Left ventricle myocardium superior (tissue), 1 donor: Measurements from ENCODE around the gene SIK3. TPM values are rescaled to one million over a fixed set of nuclear protein-coding genes. Genes with fewer than 3 reads are reported as not detected.
"Not testable (repeated sequence)": the region's sequence is repeated elsewhere in the genome, so short reads cannot be mapped to it uniquely, and the experiment has no call there.

Experiments
- ATAC-seq: fragments of 200-7000 bp; cut with Tn5 transposase; one replicate; pipeline ENCODE4 v1.9.1; 2020; ENCODE audit warnings: mild to moderate bottlenecking, moderate library complexity
- DNase-seq: peaks from one replicate; pipeline ENCODE4 v3.0.0-alpha.2; 2020
- intact Hi-C: fragments of 100-400 bp; cut with micrococcal nuclease; formaldehyde crosslinking; loops from one replicate; pipeline ENCODE4 v1.11.0; 2022
- total RNA-seq: library from RNA; stranded (reverse); fragmentation: NEBNext Ultra II Directional; extraction: Animal tissue kit (Norgen Biotek cat#: 25700); gene quantifications from one replicate; pipeline ENCODE4 v1.2.1, GENCODE V29; 2021
- donor health status: DM: no; HTN: yes; CAD: no; lungs with severe emphysema.

The SIK3 gene
- total RNA-seq, 1 donor from 2014 or later, result 31.9 TPM

DNA sequence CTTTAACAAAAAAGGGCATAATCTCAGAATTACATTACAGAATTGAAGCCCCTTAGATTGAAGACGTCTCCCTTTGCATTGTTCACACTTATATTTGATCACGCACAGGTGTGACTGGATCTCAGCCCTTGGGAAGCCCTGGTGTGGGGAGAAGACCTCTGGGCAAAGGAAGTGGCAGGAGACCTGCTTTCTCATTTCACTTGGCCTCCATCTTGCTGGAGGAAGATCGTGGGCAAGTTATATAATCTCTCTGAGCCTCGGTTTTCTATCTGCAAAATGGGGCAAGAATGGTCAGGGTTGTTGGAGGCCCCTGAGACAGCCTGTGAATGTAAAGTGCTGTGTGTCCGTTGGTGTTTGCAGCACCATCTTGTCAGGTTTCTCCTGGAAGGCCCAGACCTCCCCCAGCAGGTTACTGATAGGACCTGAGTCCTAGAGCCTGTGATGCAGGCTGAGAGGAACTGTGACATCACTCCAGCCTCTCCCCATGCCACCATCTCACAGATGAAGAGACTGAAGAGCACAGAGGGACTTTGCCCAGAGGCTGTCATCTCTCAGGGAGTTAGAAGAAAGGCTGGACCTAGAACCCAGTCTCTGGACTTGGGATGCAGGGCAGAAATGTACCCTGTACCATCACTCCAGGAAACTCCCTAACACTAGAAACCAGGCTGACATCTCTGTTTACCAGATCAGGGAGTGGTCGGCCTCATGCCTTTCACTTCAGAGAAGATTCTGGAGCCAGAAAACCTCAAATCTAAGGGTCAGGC lies 259.7 kb downstream of the SIK3 start:
- ATAC-seq (no peak), DNase-seq (no peak)
- intact Hi-C loops, result no loop called here

DNA sequence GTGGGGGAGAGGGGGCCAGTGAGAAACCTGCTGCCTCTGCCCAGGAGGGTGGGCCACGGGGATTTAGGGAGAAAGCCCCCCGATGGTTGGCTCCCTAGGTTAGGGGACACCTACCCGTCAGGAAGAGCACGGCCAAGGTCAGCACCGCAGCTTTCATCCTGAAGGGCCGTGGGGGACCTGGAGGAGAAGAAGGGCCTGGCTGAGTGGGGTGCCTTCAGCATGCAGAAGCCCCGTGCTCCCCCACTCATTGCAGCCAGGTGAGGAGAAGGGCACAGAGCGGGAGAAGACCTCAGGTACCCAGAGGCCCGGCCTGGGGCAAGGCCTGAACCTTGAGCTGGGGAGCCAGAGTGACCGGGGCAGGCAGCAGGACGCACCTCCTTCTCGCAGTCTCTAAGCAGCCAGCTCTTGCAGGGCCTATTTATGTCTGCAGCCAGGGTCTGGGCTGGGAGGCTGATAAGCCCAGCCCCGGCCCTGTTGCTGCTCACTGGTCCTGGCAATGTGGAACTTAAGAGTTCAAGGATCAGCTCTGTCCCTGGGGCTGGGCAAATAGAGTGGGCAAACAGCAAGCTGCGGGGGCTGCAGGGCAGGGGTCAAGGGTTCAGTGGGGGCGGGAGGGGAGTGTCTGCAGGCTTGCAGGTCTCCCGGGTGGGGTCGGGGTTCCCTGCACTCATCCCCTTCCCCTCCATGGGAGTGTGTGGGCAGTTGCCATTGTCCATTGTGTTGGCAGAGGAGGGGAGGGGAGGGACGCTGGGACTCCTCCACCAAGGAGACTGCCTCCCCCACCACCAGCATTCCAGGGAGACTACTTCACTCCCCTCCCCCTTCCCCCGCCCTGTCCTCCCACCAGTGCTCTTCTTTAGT lies 260.8 kb downstream of the SIK3 start, which contains the start of gene APOA1:
APOA1 (minus strand) TSS at position 392 of the 861 bp plus-strand sequence; CDS start at position 157, 235 bp downstream.
- ATAC-seq, result peak; percentile 27
- intact Hi-C loops, result no loop called here
- DNase-seq, result no peak

DNA sequence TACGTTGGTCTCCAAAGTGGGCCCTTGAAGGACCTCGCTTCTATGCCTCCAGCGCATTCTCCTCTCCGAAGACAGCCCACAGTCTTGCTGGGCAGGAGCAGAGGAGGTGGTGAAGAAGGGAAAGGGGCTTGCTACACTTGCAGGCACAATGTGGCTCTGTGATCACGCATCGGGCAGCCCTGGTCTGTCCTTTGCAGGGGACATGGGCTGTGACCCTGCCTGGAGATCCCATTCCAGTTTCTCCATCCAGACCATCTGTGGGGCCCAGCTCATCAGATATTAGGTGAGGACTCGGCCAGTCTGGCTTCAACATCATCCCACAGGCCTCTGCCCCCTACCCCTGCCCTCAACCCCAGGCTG lies 261.6 kb downstream of the SIK3 start:
- DNase-seq (no peak), ATAC-seq (no peak)
- intact Hi-C loops, result no loop called here

DNA sequence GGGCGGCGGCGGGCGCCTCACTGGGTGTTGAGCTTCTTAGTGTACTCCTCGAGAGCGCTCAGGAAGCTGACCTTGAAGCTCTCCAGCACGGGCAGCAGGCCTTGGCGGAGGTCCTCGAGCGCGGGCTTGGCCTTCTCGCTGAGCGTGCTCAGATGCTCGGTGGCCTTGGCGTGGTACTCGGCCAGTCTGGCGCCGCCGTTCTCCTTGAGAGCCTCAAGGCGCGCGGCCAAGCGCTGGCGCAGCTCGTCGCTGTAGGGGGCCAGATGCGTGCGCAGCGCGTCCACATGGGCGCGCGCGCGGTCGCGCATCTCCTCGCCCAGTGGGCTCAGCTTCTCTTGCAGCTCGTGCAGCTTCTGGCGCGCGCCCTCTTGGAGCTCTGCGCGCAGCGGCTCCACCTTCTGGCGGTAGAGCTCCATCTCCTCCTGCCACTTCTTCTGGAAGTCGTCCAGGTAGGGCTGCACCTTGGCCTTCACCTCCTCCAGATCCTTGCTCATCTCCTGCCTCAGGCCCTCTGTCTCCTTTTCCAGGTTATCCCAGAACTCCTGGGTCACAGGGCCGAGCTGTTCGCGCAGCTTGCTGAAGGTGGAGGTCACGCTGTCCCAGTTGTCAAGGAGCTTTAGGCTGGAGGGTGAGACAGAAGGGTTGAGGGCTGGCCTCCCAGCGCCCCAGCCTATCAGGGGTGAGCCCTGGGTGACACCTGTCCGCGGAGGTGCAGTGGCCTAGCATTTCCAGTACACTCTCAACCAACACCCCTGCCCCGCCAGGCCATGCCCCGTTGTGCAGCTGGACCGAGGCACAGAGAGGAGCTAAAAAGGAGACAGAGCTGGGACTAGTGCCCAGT lies 262.2 kb downstream of the SIK3 start:
- peak; percentile 95 for DNase-seq
- intact Hi-C loops, result loop anchor here (2.0 kb wide), 1 partner anchor 47 kb away; the partner anchor contains the start of gene ZPR1
- ATAC-seq, result peak; percentile 87

DNA sequence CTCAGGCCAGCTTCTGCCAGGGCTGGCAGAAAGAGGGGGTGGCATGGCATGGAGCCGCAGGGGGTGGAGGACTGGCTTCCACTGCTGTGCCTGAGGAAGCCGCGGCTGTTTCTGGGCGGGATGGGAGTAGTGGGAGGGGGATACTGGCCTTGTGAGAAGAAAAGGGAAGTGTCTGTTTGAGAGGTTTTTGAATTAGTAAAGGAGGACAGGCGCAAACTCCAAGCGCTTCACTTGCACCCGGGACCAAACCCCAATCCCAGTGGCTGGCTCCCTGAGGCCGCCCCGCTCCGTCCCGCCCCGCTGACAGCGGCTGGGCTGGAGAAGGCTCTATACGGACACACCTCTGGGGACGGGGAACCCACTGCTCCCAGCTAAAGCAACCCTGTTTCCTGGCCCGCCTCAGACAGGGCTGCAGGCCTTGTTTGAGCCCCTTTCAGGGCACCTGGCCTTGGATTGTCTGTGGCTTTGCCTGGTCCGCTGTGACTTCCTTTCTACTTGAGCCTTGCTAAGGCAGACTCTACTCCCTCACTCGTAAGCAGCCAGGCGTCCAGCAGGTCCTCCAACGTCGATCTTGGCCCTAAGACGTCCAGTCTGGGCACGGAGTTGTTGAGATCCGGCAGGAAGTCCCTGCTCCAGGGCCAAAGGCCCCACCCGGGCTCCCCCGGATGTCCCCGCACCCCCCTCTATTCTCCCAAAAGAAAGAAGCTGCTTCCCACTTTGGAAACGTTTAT lies 263.0 kb downstream of the SIK3 start:
- ATAC-seq (peak; percentile 46), DNase-seq (peak; percentile 45)
- intact Hi-C loops, result loop anchor here (2.0 kb wide), 1 partner anchor 46 kb away; the partner anchor contains the start of gene ZPR1

DNA sequence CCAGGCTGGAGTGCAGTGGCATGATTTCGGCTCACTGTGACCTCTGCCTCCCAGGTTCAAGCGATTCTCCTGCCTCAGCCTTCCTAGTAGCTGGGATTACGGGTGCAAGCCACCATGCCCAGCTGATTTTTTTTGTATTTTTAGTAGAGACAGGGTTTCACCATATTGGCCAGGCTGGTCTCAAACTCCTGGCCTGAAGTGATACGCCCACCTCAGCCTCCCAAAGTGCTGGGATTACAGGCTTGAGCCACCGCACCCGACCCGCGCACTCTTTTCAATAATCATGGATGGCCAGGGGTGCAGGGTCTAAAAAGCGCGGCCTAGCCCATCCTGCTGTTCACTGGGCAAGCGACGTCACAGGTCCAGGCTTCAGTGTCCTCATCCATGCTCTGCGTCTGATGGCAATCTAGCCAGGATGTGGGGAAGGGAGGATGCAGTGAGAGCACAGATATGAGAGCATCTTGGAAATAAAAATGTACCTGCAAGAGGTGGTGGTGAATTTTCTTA lies 263.6 kb downstream of the SIK3 start:
- intact Hi-C loops, result loop anchor here (2.0 kb wide), 1 partner anchor 46 kb away; the partner anchor contains the start of gene ZPR1
- not testable (repeated sequence) for DNase-seq, ATAC-seq

DNA sequence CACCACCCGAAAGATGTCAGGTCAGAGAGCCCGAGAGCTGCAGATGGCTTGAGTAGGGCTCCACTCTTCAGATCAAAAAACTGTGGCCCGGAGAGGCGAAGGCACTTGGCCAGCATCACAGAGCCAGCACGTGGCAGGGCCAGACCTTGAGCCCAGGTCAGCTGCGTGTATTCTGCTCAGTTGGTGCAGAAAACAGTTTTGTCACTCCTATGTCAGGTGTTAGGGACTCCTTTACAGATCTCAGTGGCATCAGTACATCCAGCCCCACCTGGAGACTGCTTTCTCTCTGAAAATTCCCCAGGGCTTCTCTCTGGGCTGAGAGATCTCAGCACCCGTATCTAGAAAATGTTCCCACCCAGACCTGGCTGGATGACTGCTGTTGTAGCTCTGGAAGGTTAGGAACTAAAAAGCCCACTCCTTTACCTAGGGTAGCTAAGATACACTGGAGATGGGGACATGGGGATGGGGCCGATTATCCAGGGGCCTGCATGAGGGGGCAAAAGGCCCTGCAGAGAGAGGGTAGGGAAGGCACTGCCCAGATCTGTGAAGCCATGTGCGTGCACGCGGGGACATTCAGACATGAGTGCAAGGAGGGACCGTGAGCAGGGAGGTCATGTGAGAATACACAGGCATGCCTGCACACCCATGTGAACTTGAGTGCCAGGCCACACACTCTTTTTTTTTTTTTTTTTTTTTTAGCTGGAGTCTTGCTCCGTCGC lies 264.3 kb downstream of the SIK3 start:
- DNase-seq, result no peak
- intact Hi-C loops, result loop anchor here (2.0 kb wide), 1 partner anchor 45 kb away; the partner anchor contains the start of gene ZPR1
- no peak for ATAC-seq

DNA sequence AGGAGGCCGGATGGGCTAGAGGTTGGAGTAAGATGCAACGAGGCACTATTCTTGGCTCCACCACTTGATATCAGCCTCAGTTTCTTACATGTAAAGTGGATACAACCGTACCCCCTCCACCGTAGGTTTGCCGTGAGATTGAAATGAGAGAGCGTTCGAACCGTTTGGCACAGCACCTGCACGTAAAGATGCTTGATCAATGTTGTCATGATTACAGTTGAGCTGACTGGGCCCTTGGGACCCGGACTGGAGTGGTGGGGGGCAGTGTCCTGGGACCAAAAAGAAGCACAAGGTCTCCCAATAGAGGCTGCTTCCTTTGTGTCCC lies 264.8 kb downstream of the SIK3 start:
- ATAC-seq (no peak), DNase-seq (no peak)
- intact Hi-C loops, result no loop called here

DNA sequence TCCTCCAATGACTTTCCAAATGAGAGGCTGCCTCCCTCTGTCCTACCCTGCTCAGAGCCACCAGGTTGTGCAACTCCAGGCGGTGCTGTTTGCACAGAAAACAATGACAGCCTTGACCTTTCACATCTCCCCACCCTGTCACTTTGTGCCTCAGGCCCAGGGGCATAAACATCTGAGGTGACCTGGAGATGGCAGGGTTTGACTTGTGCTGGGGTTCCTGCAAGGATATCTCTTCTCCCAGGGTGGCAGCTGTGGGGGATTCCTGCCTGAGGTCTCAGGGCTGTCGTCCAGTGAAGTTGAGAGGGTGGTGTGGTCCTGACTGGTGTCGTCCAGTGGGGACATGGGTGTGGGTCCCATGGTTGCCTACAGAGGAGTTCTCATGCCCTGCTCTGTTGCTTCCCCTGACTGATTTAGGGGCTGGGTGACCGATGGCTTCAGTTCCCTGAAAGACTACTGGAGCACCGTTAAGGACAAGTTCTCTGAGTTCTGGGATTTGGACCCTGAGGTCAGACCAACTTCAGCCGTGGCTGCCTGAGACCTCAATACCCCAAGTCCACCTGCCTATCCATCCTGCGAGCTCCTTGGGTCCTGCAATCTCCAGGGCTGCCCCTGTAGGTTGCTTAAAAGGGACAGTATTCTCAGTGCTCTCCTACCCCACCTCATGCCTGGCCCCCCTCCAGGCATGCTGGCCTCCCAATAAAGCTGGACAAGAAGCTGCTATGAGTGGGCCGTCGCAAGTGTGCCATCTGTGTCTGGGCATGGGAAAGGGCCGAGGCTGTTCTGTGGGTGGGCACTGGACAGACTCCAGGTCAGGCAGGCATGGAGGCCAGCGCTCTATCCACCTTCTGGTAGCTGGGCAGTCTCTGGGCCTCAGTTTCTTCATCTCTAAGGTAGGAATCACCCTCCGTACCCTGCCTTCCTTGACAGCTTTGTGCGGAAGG lies 265.6 kb downstream of the SIK3 start:
- ATAC-seq (no peak), DNase-seq (no peak)
- intact Hi-C loops, result no loop called here

DNA sequence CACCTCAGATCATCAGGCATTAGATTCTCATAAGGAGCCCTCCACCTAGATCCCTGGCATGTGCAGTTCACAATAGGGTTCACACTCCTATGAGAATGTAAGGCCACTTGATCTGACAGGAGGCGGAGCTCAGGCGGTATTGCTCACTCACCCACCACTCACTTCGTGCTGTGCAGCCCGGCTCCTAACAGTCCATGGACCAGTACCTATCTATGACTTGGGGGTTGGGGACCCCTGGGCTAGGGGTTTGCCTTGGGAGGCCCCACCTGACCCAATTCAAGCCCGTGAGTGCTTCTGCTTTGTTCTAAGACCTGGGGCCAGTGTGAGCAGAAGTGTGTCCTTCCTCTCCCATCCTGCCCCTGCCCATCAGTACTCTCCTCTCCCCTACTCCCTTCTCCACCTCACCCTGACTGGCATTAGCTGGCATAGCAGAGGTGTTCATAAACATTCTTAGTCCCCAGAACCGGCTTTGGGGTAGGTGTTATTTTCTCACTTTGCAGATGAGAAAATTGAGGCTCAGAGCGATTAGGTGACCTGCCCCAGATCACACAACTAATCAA lies 266.4 kb downstream of the SIK3 start:
- ATAC-seq (no peak), DNase-seq (no peak)
- intact Hi-C loops, result no loop called here

DNA sequence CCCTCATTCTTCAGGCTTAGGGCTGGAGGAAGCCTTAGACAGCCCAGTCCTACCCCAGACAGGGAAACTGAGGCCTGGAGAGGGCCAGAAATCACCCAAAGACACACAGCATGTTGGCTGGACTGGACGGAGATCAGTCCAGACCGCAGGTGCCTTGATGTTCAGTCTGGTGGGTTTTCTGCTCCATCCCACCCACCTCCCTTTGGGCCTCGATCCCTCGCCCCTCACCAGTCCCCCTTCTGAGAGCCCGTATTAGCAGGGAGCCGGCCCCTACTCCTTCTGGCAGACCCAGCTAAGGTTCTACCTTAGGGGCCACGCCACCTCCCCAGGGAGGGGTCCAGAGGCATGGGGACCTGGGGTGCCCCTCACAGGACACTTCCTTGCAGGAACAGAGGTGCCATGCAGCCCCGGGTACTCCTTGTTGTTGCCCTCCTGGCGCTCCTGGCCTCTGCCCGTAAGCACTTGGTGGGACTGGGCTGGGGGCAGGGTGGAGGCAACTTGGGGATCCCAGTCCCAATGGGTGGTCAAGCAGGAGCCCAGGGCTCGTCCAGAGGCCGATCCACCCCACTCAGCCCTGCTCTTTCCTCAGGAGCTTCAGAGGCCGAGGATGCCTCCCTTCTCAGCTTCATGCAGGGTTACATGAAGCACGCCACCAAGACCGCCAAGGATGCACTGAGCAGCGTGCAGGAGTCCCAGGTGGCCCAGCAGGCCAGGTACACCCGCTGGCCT lies 267.9 kb downstream of the SIK3 start:
- DNase-seq (no peak), ATAC-seq (no peak)
- intact Hi-C loops, result no loop called here

DNA sequence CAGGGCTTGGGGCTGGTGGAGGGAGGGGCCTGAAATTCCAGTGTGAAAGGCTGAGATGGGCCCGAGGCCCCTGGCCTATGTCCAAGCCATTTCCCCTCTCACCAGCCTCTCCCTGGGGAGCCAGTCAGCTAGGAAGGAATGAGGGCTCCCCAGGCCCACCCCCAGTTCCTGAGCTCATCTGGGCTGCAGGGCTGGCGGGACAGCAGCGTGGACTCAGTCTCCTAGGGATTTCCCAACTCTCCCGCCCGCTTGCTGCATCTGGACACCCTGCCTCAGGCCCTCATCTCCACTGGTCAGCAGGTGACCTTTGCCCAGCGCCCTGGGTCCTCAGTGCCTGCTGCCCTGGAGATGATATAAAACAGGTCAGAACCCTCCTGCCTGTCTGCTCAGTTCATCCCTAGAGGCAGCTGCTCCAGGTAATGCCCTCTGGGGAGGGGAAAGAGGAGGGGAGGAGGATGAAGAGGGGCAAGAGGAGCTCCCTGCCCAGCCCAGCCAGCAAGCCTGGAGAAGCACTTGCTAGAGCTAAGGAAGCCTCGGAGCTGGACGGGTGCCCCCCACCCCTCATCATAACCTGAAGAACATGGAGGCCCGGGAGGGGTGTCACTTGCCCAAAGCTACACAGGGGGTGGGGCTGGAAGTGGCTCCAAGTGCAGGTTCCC lies 268.6 kb downstream of the SIK3 start, which contains the start of gene APOC3:
APOC3 (plus strand) TSS at position 383 of the 659 bp plus-strand sequence. CDS start 676 bp downstream, outside the sequence.
- no peak for ATAC-seq
- intact Hi-C loops, result no loop called here
- no peak for DNase-seq

DNA sequence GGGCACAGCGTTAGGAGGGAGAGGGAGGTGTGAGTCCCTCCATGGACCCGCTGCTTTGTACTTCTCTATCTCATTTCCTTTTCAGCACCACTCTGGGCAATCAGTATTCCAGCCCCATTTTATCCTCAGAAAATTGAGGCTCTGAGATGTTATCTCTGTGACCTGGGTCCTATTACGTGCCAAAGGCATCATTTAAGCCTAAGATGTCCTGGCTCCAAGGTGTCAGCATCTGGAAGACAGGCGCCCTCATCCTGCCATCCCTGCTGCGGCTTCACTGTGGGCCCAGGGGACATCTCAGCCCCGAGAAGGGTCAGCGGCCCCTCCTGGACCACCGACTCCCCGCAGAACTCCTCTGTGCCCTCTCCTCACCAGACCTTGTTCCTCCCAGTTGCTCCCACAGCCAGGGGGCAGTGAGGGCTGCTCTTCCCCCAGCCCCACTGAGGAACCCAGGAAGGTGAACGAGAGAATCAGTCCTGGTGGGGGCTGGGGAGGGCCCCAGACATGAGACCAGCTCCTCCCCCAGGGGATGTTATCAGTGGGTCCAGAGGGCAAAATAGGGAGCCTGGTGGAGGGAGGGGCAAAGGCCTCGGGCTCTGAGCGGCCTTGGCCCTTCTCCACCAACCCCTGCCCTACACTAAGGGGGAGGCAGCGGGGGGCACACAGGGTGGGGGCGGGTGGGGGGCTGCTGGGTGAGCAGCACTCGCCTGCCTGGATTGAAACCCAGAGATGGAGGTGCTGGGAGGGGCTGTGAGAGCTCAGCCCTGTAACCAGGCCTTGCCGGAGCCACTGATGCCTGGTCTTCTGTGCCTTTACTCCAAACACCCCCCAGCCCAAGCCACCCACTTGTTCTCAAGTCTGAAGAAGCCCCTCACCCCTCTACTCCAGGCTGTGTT lies 269.4 kb downstream of the SIK3 start:
- DNase-seq (no peak), ATAC-seq (no peak)
- intact Hi-C loops, result no loop called here

DNA sequence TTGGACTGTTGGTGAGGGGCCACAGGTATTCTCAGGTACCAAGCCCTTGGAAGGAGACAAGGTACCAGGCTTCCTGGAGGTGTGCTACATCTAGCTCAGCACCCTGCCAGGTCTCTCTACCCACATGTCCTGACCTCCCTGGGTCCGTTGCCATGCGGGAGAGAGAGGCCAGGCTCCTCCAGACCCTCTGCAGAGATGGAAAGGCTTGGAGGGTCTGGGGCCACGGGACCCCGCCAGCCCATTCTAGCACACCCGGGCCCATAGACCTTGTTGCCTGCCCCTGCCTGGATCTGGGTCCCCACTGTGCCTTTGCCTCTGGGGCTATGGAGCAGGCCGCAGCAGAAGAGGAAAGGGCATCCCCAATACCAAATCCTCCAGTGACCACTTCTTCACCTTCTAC lies 270.8 kb downstream of the SIK3 start:
- ATAC-seq (no peak), DNase-seq (no peak)
- intact Hi-C loops, result no loop called here
